ENCODE data around the gene CEP131.

CEP131 gene

GRCh38 chr17:81222906-81223761 lies at the start of gene CEP131:
Gene CEP131, minus strand, starts transcription at chr17:81222965. Its CDS starts 2,909 bp downstream, at chr17:81220056.
- in situ Hi-C loops (cut with HindIII; ENCODE audit: low sequenced_read_pairs), result no loop called here

- in situ Hi-C loops (cut with HindIII; ENCODE audit: low sequenced_read_pairs), result no loop called here
Observed at GRCh38 chr17:81271226-81271625, 48.5 kb upstream of the CEP131 start.

GRCh38 chr17:81270279-81270678 lies 47.5 kb upstream of the CEP131 start:
- in situ Hi-C loops (cut with HindIII; ENCODE audit: low sequenced_read_pairs), result no loop called here

- in situ Hi-C loops (cut with HindIII; ENCODE audit: low sequenced_read_pairs), result no loop called here
Observed at GRCh38 chr17:81267390-81268067, 44.8 kb upstream of the CEP131 start.

- in situ Hi-C loops (cut with HindIII; ENCODE audit: low sequenced_read_pairs), result no loop called here
Observed at GRCh38 chr17:81265576-81265975, 42.8 kb upstream of the CEP131 start.

- in situ Hi-C loops (cut with HindIII; ENCODE audit: low sequenced_read_pairs), result no loop called here
Observed at GRCh38 chr17:81264640-81265039, 41.9 kb upstream of the CEP131 start.

- in situ Hi-C loops (cut with HindIII; ENCODE audit: low sequenced_read_pairs), result no loop called here
Observed at GRCh38 chr17:81263371-81264181, 40.8 kb upstream of the CEP131 start.

GRCh38 chr17:81261582-81262336 lies 39.0 kb upstream of the CEP131 start:
- in situ Hi-C loops (cut with HindIII; ENCODE audit: low sequenced_read_pairs), result no loop called here

GRCh38 chr17:81261096-81261495 lies 38.3 kb upstream of the CEP131 start:
- in situ Hi-C loops (cut with HindIII; ENCODE audit: low sequenced_read_pairs), result no loop called here

GRCh38 chr17:81260641-81261040 lies 37.9 kb upstream of the CEP131 start:
- in situ Hi-C loops (cut with HindIII; ENCODE audit: low sequenced_read_pairs), result no loop called here

GRCh38 chr17:81260171-81260570 lies 37.4 kb upstream of the CEP131 start:
- in situ Hi-C loops (cut with HindIII; ENCODE audit: low sequenced_read_pairs), result no loop called here

GRCh38 chr17:81259058-81259605 lies 36.4 kb upstream of the CEP131 start:
- in situ Hi-C loops (cut with HindIII; ENCODE audit: low sequenced_read_pairs), result no loop called here

- in situ Hi-C loops (cut with HindIII; ENCODE audit: low sequenced_read_pairs), result no loop called here
Observed at GRCh38 chr17:81258292-81258691, 35.5 kb upstream of the CEP131 start.

- in situ Hi-C loops (cut with HindIII; ENCODE audit: low sequenced_read_pairs), result no loop called here
Observed at GRCh38 chr17:81257533-81257932, 34.8 kb upstream of the CEP131 start.

- in situ Hi-C loops (cut with HindIII; ENCODE audit: low sequenced_read_pairs), result no loop called here
Observed at GRCh38 chr17:81256616-81257015, 33.9 kb upstream of the CEP131 start.

- in situ Hi-C loops (cut with HindIII; ENCODE audit: low sequenced_read_pairs), result no loop called here
Observed at GRCh38 chr17:81254955-81255717, 32.4 kb upstream of the CEP131 start.

GRCh38 chr17:81253358-81254131 lies 30.8 kb upstream of the CEP131 start:
- in situ Hi-C loops (cut with HindIII; ENCODE audit: low sequenced_read_pairs), result no loop called here

- in situ Hi-C loops (cut with HindIII; ENCODE audit: low sequenced_read_pairs), result no loop called here
Observed at GRCh38 chr17:81252987-81253329, 30.2 kb upstream of the CEP131 start.

All from DLD1 (cell line).